Activated naive CD4-positive, alpha-beta T cell treated with Interleukin-2 at 50 U/mL for 16 hours (primary cell): ENCODE results near the gene RNF217.

Source experiments
- DNase-seq: peaks from one replicate; pipeline ENCODE4 v3.0.0-alpha.2; 2020

Gene RNF217

GRCh38 chr6:124990988-124991387 is 28.8 kb downstream of the RNF217 start:
- no peak for DNase-seq

DNA sequence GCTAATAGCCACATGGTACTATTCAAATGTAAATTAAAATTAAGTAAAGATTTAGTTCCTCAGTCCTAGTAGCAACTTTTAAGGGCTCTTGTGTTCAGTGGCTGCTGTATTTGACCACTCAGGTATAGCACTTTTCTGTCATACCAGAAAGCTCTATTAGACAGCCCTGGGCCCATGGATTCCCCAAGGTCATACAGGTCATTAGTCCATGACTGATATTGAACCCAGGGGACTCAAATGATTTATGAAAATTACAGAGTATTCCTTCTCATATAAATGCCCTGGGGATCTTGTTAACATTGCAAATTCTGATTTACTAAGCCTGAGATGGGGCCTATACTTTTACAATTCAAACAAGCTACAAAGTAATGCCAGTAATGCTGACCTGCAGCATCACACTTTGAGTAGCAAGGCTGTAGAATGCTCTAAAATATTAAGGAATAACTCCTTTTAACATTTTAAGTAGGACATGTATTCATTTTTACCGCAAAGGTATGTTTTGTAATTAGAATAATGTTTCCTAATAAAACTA is 29.6 kb downstream of the RNF217 start:
- no peak for DNase-seq

GRCh38 chr6:124993327-124993726 is 31.1 kb downstream of the RNF217 start:
- no peak for DNase-seq

DNA sequence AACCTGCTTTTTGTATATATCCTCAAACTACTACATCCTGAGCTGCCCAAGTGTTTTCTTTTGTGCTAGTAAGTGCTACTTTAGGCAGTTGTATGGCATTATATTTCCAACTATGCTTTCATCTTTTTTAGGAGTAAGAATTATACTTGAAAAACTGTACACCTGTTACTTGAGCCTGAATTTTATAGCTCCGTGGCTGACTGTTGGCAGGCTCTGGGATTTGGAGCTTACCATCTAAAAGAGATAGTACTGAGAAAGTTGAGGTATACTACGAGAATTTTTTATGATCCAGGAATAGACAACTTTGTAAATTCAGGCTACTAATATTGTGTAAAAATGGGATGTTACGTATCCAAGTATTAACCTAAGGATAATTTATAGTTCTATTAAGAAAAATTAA is 32.4 kb downstream of the RNF217 start:
- DNase-seq: no peak

DNA sequence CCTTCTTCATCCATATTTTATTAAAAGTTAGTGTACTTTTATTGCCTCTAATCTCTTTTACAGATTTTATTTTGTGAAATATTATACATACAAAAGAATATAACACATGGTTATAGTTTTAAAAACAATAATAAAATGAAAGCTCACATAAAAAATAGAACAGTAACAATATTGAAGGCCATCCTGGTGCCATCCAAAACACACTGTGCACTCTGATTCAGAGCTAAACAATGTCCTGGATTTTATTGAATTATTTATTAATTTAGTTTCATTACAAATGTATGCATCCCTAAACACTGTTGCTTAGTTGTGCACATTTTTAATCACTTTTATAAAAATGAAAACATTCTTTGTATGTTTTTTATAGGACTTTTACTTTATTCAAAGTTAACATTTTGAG is 32.9 kb downstream of the RNF217 start:
- DNase-seq: no peak

GRCh38 chr6:124995645-124996325 is 33.5 kb downstream of the RNF217 start:
- no peak for DNase-seq

DNA sequence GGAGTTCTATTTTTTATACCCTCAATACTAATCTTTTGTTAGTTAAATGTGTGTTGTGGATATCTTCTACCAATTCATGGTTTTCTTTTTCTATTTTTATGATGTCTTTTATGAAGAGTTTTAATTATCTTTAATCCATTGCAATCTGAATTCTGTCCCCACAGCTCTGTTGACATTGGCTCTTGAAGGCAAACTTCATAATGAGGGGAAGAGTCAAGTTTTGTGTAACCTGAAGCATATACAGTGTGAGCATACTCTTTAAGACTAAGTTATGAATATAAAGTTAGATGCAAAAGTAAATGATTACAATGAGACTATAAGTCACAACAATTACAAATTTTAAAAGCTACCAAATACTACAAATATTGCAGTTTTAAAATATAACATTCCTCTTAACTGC is 34.2 kb downstream of the RNF217 start:
- no peak for DNase-seq

DNA sequence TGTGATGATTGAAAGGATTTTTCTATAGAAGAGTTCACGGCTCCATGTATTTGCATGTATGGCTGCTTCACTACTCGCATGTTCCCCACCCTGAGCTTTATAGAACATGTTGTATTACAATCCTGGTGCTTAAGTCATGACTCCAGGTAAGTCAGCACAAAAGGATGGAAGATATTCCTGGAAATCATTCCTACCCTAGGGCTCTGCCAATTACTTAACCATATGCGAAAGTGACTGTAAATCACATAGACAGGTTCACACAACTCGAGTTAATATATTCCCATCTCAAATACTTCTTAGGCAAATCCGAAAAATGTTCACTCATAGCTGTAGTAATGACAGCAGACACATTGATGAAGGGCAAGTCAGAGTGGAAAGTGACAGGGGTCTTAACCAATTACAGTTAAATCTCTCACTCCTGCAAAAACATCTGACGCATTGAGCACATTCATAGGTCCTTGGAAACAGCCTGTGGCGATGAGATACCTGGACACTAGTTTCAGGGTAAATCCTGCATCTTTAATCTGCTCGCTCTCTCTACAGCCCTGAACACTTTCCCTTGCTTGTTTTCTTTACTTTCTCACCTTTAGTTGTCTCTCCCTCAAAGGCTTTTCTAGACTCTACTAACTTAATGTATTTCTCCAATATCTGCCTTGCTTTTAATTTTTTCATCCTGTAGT is 35.1 kb downstream of the RNF217 start:
- DNase-seq: no peak

GRCh38 chr6:124999105-124999764 is 37.0 kb downstream of the RNF217 start:
- no peak for DNase-seq

GRCh38 chr6:125001684-125002405 is 39.6 kb downstream of the RNF217 start:
- DNase-seq: no peak

DNA sequence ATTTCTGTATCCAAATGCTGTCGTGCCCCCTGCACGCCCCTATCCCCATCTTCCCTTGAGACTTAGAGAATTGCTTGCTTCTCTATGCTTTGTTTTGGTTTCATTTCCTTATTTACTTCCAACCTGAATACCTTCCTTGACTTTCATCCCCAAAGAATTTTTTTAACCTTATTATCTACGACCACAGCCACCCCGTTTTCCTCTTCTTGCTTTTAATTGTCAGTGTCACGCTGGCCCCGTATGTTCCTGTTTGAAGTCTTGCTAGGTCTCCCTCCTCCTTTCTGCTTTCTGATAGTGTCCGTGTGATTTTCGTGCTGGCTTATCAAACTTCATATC is 40.1 kb downstream of the RNF217 start:
- DNase-seq: no peak

- no peak for DNase-seq
Measured at GRCh38 chr6:125003070-125003469, 40.8 kb downstream of the RNF217 start.

- DNase-seq: no peak
Measured at GRCh38 chr6:125004198-125004597, 42.0 kb downstream of the RNF217 start.

DNA sequence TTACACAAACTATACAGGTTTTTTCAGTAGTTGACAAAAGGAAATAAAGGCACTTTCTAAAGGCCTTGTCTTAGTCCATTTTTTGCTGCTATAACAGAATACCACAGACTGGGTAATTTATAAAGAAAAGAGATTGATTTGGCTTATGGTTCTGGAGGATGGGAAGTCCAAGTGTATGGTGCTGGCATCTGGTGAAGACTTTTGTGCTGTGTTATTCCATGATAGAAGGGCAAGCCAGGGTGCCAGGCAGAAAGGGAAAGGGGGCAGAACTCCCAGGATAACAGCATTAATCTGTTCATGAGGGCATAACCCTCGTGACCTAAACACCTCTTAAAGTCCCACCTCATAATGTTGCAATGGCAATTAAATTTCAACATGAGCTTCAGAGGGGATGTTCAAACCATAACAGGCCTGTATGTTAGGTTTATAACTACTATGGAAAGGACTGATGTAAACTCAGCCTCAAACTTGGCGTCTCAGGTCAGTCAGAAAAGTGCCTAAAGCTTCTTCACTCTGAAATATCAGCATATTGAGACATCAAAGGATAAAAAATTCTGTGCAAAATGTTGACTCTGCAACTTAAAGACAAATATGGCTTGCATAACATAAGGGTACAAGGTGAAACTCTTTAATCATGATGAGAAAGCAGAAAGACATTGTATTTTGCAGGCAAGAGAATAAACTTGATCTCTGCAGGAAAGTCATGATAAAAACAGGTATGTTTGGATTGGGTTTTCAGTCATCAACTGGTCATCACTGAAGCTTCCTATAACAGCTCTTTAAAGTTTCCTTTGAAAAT is 42.8 kb downstream of the RNF217 start:
- DNase-seq: no peak

GRCh38 chr6:125008261-125008703 is 46.0 kb downstream of the RNF217 start:
- no peak for DNase-seq

DNA sequence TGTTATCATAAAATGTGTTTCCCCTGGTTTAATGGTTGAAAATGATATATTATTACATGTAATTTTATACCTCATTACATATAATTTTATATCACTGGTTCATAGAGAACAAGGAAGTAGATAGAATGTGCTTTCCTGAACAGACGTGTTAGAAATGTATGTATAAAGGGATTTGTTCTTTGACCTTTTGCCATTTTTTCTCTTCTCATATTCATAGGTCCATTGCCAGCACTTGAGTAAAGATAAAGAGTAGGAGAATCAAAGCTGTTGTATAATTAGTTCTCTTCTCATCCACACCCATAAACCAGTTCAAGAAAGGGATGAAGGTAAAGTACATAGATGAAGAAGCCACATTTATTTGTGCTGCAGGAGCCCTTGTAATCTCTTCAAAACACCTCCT is 46.7 kb downstream of the RNF217 start:
- no peak for DNase-seq

GRCh38 chr6:125009578-125009977 is 47.3 kb downstream of the RNF217 start:
- no peak for DNase-seq

GRCh38 chr6:125013938-125014660 is 51.9 kb downstream of the RNF217 start:
- no peak for DNase-seq

DNA sequence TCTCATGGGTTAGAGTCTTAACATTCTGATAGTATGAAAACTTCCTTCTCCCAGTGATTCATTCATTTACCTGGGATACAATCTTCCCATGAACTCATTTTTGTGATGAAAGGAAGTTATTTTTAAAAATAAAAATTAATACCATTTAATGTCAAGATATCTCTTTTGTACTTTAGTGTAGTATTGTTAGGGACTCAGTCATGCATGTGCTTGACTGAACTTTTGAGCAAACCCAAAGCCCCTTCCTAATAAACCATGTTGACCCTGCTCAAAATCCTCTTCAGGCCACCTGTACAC is 52.4 kb downstream of the RNF217 start:
- no peak for DNase-seq

GRCh38 chr6:125015152-125015551 is 52.9 kb downstream of the RNF217 start:
- DNase-seq: no peak

DNA sequence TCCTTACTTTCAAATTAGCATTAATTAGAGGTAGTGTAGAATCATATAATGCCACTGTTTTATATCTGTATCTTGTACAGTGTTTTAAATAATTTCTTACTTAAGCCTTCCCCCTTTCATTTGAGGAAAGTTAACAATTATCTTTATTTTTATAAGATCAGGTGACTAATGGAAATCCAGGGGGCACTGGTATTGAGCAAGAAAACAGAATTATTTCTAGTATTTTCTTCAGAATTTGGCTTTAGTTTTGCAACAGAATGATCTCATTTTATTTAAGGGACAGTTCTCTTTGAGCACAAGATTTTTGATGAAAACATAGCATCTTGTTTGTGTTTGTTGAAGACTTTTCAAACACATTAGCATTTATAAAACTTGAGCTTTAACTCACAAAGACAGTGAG is 55.9 kb downstream of the RNF217 start:
- no peak for DNase-seq

DNA sequence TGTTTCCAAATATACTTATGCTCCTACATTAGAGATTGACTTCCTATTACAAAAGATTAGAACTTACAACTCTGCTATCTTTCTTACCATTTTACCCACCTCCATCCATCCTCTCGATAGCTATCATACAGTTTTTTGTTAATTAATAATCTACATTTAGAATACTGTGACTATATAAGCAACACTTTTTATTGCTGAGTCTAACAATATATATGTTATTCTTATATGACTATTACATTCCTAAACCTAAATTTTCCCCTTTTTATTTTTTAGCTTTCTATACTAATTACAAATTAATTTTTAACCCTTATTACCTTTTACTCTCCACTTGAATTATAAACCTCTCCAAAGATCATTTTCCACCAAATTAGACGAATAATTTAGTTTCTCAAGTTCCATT is 57.0 kb downstream of the RNF217 start:
- no peak for DNase-seq
